ENCODE results near the gene F10. TPM values are rescaled to one million over a fixed set of nuclear protein-coding genes. Genes with fewer than 3 reads are reported as not detected.

The F10 gene
- total RNA-seq, 1 donor from 2014 or later = 1.3 TPM

DNA sequence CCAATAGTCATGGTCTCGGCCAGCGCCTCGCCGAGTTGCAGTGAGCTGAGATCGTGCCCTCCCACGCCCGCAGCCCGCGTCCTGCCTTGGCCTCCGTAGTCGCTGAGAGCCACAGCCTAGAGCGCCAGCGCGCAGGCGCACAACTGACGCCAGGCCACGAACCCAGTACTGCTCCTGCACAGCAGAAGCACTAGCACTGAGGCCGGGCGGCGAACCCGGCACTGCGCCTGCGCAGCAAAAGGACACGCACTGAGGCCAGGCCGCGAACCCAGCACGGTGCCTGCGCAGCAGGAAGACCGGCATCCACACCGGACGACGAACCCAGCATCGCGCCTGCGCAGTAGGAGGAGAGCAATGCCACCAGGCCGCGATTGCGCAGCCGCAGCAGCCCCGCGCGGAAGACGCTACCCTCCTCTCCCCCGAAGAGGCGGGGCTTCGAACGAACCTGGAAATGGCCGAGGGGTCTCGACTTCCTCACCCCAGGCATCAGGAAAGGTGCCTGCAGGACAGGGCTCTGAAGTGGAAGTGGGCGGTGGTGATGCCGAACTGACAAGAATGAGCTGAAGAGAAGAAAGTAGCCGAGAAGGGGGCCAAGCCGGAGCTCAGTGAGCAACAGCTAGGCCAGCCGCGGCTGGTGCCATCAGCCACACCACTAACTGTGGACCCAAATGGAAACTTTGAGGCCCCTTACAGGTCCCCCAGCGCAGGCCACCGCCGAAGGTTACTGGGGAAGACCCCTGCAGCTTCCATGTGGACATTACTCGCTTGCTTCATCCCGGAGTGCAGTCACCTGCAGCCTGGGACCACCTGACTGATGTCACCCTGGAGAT lies 7.5 kb downstream of the F10 start:
- DNase-seq (ENCODE audit: low read depth) = no peak

DNA sequence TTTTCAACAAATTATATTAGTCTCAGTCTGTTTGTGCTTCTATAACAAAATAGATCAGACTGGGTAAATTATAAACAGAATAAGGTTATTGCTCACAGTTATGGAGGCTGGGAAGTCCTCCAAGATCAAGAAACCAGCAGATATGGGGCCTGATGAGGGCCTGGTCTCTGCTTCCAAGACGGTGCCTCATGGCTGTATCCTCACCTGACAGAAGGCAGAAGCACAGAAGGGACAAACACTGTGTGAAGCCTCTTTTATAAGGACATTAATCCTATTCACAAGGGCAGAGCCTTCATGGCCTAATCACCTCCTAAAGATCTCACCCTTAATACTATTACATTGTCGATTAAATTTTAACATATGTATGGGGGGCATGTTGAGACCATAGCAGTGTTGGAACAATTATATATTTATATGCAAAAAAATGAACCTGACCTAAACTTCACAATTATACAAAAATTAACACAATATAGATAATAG lies 12.7 kb downstream of the F10 start:
- no peak for DNase-seq (ENCODE audit: low read depth)

DNA sequence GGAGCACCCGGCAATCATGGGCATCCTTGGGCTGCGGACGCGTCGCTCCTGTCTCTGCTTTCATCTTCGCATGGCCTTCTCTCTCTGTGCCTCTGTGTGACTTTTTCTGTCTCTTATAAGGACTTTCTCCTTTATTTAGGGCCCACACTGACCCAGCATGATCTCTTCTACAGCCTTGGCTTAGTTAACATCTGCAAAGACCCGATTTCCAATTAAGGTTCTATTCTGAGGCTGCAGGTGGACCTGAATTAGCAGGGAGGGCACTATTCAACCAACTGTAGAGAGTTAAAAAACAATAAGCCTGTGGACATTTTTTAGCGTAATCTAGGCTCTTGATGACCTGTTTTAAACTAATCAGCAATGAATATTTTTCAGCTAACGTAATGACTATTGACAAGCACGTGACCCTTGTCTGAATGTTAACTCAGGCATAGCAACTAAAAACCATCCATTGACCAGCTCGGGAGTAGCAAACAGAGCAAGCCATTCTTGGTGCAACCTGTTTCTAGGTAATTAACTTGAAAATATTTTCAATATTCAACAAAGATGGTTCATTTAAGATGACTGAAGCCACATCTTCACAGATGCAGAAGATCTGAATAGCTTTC lies 15.2 kb downstream of the F10 start:
- no peak for DNase-seq (ENCODE audit: low read depth)

DNA sequence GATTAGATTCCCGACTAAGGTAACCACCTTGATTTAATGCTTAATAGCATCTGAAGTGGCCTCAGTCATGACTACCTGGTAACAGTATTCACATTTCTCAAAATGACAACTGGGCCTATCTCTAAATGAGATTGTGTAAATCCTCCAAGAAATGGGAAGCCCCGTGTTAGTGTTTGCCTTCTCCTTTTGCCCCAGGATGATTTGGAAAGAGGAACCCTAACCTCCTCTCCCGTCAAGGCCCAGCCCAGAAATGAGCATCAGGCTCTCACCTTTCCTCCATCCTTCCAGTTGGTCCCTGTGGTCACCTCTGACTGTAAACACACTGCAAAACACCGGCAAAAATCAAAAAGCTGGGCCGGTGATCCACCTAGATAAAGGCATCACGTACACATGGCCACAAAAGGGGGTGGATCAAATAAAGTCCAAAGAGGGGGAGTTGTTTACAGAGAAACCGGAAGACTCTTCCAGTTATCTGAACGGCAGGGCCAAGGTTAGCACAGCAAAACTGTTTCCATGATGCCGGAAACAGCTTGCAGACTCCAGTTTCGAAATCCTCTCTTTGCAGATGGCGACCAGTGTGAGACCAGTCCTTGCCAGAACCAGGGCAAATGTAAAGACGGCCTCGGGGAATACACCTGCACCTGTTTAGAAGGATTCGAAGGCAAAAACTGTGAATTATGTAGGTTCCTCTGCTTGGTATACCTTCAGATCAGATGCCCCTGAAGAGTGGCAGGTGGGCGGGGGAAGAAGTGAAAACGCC lies 16.4 kb downstream of the F10 start:
- no peak for DNase-seq (ENCODE audit: low read depth)

DNA sequence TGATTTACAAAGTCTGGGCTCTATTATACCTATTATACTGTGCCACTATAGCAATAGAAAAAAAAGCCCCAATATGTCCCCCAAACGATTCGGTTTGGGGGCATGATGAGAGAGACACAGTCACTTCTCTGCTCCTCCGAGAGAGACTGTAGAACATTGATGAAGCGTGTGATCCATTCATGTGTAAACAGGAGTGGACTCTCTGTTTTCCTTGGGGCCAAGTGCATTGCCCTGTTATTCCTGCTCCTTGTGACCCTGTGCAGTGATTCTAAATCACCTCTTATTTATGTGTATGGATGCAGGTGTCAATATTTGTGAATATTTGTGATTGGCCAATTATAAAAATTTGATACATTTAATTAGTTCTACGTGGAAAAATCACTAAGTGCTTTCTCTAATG lies 17.0 kb downstream of the F10 start:
- DNase-seq (ENCODE audit: low read depth) = no peak

DNA sequence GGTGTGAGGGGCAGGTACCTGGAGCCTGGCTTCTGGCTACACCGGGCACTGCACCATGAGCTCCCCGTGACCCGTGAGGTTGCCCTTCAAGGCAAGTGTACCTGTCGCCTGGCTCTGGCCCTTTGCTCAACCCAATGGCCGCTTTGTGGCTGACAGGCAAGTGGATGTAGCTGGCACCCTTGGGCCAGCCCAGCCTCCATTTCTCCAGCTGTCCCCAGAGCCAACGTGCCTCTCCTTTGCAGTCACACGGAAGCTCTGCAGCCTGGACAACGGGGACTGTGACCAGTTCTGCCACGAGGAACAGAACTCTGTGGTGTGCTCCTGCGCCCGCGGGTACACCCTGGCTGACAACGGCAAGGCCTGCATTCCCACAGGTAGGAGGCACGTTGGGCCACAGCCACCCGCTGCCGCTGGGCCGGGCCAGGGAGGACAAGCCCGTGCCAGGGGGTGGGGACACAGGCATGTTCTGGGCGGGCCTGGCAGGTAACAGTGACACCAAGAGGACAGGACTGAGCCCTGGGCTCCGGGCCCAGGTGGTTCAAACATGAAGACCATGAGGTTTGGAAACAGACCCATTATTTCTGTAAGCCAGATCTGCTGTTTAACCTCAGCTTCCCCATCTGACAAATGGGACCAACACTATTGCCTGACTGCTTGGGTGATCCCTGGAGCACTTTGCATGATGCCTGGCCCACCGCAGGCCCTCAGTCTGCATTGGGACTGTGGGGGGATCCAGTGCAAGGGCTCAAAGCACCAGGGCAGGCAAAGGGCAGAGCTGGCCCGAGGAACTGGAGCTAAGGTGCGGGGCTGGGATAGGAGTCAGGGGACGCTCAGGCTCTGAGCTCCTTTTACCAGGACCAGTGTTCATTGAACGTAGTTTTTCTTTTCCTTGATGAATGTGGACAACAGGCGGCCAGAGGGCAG lies 18.3 kb downstream of the F10 start:
- no peak for DNase-seq (ENCODE audit: low read depth)

DNA sequence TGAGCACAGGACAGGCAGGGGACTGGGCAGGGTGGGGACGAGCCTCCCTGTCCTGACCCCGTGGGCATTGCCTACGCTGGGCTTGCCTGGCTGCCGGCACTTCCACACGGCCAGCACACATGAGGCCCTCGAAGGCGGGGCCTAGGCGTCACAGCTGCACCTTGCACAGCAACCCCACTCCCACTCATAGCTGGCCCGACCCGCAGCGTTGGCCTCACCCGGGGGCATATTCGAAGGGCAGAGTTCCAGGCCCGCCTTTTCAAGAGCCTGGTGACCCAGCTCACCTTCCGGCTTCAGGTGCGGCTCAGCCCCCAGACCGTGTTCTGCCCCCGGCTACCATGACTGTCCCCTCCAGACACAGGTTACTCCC lies 19.0 kb downstream of the F10 start:
- no peak for DNase-seq (ENCODE audit: low read depth)

DNA sequence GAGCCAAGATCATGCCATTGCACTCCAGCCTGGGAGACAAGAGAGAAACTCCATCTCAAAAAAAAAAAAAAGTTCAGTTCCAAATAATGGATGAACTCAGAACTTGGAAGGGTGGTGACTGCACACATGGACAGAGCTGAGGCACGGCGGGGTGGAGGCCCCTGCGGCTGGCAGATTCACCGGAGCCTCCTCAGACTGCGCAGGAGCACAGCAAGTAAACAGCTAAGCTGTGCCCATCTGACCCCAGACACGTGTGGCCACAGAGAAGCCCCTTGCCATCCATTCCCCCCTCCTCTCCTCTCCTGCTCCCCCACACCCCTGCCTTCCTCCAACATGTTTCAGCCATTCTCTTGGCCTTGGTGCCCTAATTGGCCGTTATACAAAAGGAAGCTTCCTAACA lies 20.3 kb downstream of the F10 start:
- no peak for DNase-seq (ENCODE audit: low read depth)

DNA sequence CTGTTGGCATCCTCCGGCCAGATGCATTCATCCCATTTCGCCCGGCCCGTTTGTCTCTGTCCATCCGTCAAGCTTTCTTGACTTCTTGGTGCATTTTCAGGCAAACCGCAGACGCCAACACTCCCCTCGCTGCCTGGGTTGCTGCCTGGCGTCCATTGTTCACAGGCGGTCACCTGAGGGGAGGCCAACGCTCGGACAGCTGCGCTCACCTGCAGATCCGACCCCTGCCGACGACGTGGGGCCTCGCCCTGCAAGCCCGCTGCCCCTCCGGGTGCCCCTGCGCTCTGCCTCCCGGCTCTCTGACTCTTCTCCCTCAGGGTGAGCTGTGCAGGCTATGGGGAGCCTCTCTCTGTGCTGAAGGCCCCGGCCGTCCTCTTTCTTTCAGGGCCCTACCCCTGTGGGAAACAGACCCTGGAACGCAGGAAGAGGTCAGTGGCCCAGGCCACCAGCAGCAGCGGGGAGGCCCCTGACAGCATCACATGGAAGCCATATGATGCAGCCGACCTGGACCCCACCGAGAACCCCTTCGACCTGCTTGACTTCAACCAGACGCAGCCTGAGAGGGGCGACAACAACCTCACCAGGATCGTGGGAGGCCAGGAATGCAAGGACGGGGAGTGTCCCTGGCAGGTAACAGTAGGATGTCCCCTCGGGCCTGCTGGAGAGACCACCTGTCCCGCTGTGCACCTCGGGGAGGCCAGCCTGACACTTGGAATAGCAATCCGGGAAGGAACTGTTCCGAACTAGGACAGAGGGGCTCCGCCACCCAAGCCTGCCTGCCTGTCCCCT lies 21.1 kb downstream of the F10 start:
- DNase-seq (ENCODE audit: low read depth) = no peak

DNA sequence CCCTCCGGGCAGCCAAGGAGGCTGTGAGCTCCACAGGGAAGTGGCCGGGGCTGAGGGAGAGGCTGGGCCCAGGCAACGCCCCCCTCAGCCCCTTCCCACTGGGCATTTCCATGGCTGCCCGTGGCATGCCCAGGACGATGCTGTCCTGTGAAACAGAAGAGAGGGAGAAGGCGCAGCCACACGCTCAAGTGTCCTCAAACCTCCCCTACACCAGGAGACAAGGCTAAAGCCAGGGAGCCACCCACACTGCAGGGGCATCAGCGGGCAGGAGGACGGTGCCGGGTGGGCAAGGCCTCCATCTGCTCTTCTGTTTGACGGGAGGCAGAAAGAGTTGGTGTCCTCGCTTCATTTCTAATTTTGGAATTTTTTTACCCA lies 21.6 kb downstream of the F10 start:
- DNase-seq (ENCODE audit: low read depth) = no peak

DNA sequence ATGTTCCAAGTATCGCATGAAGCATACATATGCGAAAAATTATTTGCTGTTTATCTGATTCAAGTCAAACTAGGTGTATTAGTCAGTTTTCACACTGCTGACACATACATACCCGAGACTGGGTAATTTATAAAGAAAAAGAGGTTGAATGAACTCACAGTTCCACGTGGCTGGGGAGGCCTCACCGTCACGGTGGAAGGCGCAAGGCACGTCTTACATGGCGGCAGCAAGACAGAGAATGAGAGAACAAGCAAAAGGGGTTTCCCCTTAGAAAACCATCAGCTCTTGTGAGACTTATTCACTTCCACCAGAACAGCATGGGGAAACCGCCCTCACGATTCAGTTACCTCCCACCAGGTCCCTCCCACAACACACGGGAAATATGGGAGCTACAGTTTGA lies 22.9 kb downstream of the F10 start:
- DNase-seq (ENCODE audit: low read depth) = no peak

DNA sequence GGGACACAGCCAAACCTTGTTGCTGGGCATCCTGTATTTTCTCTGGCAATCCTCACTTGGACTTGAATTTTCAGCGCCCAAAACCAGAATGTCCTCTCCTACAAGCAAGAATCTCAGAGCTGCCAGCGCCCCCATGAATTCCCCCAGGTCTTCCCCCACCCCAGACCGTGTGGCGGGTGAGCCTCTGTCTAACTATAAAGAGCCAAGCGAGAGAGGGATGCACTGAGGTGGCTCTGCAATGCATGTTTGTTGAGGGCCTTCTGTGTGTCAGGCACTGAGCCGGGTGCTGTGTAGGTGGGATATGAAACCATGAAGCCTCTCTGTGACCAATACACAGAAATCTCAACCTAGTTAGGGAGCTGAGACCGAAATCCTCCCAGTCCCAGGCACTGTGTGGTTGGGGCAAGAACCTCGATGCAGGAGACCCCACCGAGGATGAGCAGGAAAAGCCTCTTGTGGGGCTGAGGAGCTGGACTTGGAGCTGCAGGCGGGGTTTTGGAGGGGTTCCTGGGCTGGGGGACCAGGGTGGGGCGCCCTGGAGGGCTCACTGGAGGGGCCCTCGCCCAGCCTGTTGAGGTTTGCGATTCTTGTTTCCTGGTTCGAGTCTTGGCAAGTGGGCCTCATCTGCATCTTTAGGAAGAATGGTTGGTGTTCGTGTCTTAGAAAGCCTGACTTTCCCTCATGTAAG lies 23.5 kb downstream of the F10 start:
- no peak for DNase-seq (ENCODE audit: low read depth)

DNA sequence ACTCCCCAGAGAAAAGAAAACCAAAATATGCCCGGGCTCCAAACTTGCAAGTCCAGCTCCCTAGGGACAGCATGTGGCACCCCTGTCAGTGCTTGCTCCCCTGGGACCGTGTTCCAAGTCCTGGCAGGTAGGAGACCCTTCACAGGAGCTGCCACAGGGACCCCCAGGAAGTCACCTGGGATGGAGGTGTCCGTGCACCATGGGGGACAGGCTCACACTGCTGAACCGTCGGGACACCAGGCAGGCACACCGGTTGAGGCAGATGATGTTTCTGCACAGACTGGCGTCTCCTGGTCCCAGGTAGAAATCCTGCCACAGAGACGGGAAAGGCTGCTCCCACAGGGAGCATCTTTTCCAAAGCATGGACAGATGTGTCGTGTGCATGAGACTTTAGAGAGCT lies 24.2 kb downstream of the F10 start:
- no peak for DNase-seq (ENCODE audit: low read depth)

DNA sequence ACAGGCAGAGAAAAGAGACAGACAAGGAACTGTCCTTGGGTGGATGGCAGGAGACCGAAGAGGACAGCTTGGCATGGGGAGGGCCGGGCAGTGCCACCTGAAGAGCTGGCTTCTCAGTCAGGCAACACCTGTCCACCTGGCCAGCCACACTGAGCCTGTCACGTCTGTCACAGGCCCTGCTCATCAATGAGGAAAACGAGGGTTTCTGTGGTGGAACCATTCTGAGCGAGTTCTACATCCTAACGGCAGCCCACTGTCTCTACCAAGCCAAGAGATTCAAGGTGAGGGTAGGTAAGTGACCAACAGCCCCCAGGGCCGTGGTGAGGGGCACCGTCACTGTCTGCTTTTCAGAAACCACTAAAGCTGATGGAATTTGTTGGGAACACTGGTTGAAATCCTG lies 24.6 kb downstream of the F10 start:
- no peak for DNase-seq (ENCODE audit: low read depth)

DNA sequence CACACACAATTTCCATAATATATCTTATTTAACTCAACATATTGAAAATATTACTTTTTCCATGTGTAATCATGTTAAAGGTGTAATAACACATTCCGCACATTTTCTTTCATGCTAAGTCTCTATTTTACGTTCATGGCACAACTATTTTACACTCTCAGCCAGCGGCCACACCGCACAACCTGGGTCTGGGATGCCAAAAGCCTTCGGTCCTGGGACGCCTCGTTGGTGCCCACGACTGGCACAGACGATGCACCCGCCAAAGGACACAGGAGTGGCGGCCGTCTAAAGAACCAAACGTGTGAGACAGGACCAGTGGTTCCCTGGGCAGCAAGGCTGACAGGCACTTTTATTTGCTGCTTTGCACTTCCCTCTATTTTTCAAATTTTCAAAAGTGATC lies 25.8 kb downstream of the F10 start:
- DNase-seq (ENCODE audit: low read depth) = no peak

DNA sequence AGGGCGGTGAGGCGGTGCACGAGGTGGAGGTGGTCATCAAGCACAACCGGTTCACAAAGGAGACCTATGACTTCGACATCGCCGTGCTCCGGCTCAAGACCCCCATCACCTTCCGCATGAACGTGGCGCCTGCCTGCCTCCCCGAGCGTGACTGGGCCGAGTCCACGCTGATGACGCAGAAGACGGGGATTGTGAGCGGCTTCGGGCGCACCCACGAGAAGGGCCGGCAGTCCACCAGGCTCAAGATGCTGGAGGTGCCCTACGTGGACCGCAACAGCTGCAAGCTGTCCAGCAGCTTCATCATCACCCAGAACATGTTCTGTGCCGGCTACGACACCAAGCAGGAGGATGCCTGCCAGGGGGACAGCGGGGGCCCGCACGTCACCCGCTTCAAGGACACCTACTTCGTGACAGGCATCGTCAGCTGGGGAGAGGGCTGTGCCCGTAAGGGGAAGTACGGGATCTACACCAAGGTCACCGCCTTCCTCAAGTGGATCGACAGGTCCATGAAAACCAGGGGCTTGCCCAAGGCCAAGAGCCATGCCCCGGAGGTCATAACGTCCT lies 26.4 kb downstream of the F10 start:
- no peak for DNase-seq (ENCODE audit: low read depth)

DNA sequence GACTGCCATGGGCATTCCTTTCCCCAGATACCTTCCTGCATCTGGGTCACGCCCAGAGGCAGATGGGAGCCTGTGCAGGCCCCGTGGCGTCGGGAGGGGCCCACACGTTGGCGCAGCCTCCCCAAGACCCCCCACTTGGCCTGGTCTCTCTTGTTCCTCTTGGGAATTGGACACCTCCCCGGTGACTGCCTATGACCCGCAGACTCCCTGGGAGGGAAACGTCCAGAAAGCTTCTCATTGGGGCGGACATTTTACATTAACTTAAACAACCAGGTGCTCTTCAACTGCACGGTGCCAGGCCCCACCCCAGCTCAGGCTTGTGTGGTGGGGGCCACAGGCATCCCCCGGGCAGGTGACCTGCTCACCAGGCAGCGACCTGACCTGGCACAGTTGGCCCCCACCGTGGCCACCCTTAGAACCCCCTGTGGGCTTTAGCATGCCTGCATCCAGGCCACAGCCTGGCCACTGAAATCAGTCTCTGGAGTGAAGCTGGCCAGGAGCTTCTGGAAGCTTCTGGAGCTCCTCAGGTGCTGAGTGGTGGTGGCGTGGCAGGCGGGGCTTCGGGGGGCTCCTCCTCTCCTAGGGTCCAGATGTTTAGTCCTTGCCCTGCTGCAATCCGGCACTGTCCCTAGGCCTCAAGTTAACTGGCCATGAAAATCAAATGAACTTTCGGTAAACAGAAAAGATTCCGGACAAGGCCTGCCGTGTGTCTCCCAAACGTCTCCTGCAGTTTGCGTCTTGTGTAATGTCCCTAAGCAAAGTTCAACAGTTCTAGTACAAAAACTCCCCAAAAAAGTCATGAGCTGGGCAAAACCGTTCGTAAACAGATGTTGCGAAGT lies 27.3 kb downstream of the F10 start:
- DNase-seq (ENCODE audit: low read depth) = no peak

DNA sequence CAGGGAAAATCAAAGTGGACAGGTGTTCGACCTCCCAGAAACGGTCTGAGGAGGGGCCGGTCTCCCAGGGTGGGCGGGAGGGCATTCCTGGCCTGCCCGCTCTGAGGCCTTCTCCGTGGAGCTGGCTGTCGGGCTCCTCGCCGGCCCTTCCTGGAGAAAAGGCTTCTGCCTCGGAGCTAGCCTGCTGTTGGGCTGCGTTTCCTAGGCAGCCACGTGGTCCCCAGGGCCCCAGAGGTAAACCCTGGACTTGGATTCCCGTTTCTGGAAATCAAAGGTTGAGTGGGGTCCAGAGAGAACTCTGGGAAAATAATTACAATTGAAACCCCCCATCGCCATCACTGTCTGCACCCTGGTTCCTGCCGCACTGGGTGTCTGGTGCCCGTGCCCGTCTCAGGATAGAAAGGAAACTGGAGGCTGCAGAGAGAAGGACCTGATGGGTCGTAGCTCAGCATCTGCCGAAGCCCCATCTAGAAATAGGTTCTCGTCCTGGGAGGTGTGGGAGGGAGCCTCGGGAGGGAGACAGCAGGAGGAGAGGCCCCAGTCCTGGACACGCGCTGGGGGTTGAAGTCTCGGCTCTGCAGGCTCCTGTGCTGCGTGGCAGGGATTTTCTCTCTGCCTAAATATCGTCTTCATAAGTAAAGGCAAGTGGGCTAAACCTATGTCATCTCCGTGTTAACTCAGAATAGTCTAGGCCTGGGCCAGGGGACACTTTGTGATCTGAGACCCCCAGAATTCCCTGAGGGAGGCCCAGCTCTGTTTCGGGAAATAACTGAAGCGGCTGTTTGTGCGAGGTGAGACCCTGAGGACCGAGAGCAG lies 28.2 kb downstream of the F10 start:
- DNase-seq (ENCODE audit: low read depth) = no peak
